Loucy (cell line): ENCODE results near the gene TMEM253.
A peak's percentile ranks its signal among the peaks of the same experiment; 100 is the strongest.

Experiments
- H2AFZ ChIP-seq: fragments of 200-600 bp; sonication (generic); 2 replicates; pipeline ENCODE4 v1.6.0; 2016; ENCODE audit warnings: antibody characterized with exemption, mild to moderate bottlenecking, low read length, moderate library complexity
- H3F3A ChIP-seq: fragments of 200-600 bp; 2 replicates; pipeline ENCODE4 v1.6.0; 2016; ENCODE audit warnings: antibody characterized with exemption, low read depth, mild to moderate bottlenecking
- H3K27me3 ChIP-seq: fragments of 200-600 bp; sonication (generic); 2 replicates; pipeline ENCODE4 v1.6.1; 2014; ENCODE audit warnings: low read length, mild to moderate bottlenecking; ENCODE audit not compliant: insufficient read depth, poor library complexity, severe bottlenecking
- H3K36me3 ChIP-seq: fragments of 200-600 bp; sonication (generic); 2 replicates; pipeline ENCODE4 v1.6.1; 2016; ENCODE audit warnings: low read length; ENCODE audit not compliant: insufficient read depth
- H3K4me1 ChIP-seq: fragments of 200-600 bp; sonication (generic); 2 replicates; pipeline ENCODE4 v1.5.1; 2014; ENCODE audit warnings: low read length, mild to moderate bottlenecking; ENCODE audit not compliant: insufficient read depth, poor library complexity, severe bottlenecking
- H3K4me2 ChIP-seq: fragments of 200-600 bp; sonication (generic); 2 replicates; pipeline ENCODE4 v1.6.0; 2014; ENCODE audit warnings: antibody characterized with exemption, low read length, low read depth, mild to moderate bottlenecking; ENCODE audit not compliant: poor library complexity, severe bottlenecking
- H3K4me3 ChIP-seq: fragments of 200-600 bp; sonication (generic); 2 replicates; pipeline ENCODE4 v1.5.1; 2014; ENCODE audit warnings: low read length, mild to moderate bottlenecking, mixed read lengths; ENCODE audit not compliant: poor library complexity, severe bottlenecking
- H3K79me2 ChIP-seq: fragments of 200-600 bp; sonication (generic); 2 replicates; pipeline ENCODE4 v1.6.1; 2014; ENCODE audit warnings: low read length; ENCODE audit not compliant: insufficient read depth
- H3K9ac ChIP-seq: fragments of 200-600 bp; sonication (generic); 2 replicates; pipeline ENCODE4 v1.6.0; 2014; ENCODE audit warnings: mild to moderate bottlenecking, low read depth, low read length, moderate library complexity; ENCODE audit not compliant: poor library complexity, severe bottlenecking
- H3K9me2 ChIP-seq: fragments of 200-600 bp; sonication (generic); replicated peaks from 2 replicates; pipeline ENCODE4 v1.6.1; 2016; ENCODE audit warnings: low read depth, low read length, mixed read lengths
- H3K9me3 ChIP-seq: fragments of 200-600 bp; sonication (generic); 2 replicates; pipeline ENCODE4 v1.6.1; 2014; ENCODE audit warnings: mild to moderate bottlenecking, antibody characterized with exemption, low read length, low read depth; ENCODE audit not compliant: insufficient read depth
- H4K20me1 ChIP-seq: fragments of 200-600 bp; sonication (generic); 2 replicates; pipeline ENCODE4 v1.6.0; 2014; ENCODE audit warnings: antibody characterized with exemption, low read length, mild to moderate bottlenecking; ENCODE audit not compliant: insufficient read depth, poor library complexity, severe bottlenecking
- EZH2phosphoT487 ChIP-seq: fragments of 200-600 bp; IDR thresholded peaks from 2 replicates; pipeline ENCODE4 v1.6.1; 2018; ENCODE audit warnings: antibody characterized with exemption, mild to moderate bottlenecking, moderate library complexity, borderline replicate concordance
- TF ChIP-seq, protein P1 (sequence below): fragments of 200-600 bp; sonication (generic); conservative IDR thresholded peaks from 2 replicates; pipeline ENCODE4 v1.5.1; 2014; ENCODE audit warnings: mild to moderate bottlenecking, antibody characterized with exemption, low read length

The TMEM253 gene

DNA sequence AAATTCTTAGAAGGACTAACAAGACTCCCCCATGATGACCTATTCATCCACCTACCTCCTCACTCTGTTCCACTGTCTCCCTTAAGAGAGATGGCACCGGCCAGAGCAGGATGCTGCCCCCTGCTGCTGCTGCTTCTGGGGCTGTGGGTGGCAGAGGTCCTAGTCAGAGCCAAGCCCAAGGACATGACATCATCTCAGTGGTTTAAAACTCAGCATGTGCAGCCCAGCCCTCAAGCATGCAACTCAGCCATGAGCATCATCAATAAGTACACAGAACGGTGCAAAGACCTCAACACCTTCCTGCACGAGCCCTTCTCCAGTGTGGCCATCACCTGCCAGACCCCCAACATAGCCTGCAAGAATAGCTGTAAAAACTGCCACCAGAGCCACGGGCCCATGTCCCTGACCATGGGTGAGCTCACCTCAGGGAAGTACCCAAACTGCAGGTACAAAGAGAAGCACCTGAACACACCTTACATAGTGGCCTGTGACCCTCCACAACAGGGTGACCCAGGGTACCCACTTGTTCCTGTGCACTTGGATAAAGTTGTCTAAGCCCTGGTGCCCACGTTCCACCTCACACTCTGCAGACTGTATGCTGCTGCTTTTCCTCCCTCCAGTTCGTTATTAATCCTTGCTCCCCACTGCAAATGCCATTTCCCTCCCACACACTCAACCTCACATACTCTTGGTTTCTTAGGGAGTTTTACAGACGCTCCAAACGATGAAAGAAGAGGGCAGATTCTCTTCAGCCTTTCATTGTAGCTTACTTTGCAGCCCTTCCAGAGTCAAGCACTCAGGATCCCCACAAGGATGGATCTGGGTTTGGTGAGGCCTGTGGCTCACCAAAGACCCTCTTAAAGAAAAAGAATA is 42.8 kb upstream of the TMEM253 start, which contains the start of gene RNASE8:
Gene RNASE8, plus strand, starts transcription at position 20 of the 873 bp plus-strand sequence. Its CDS starts 71 bp downstream, at position 91.
- TF ChIP-seq EZH2phosphoT487 = no peak
- TF ChIP-seq, protein P1, sequence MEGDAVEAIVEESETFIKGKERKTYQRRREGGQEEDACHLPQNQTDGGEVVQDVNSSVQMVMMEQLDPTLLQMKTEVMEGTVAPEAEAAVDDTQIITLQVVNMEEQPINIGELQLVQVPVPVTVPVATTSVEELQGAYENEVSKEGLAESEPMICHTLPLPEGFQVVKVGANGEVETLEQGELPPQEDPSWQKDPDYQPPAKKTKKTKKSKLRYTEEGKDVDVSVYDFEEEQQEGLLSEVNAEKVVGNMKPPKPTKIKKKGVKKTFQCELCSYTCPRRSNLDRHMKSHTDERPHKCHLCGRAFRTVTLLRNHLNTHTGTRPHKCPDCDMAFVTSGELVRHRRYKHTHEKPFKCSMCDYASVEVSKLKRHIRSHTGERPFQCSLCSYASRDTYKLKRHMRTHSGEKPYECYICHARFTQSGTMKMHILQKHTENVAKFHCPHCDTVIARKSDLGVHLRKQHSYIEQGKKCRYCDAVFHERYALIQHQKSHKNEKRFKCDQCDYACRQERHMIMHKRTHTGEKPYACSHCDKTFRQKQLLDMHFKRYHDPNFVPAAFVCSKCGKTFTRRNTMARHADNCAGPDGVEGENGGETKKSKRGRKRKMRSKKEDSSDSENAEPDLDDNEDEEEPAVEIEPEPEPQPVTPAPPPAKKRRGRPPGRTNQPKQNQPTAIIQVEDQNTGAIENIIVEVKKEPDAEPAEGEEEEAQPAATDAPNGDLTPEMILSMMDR = peak; percentile 59
- H3K9me3 ChIP-seq = no peaks in the 10 kb centered on the region
- peaks cover 12% of the 10 kb centered on the region for H3K4me1 ChIP-seq
- H3K27me3 ChIP-seq = no peaks in the 10 kb centered on the region
- no peaks in the 10 kb centered on the region for H3K79me2 ChIP-seq
- H3K4me2 ChIP-seq = no peak within 1 kb of the TSS
- H2AFZ ChIP-seq = no peak within 1 kb of the TSS
- no peak within 1 kb of the TSS for H3K9ac ChIP-seq
- H3K4me3 ChIP-seq = no peak within 1 kb of the TSS
- H3K36me3 ChIP-seq = no peaks in the 10 kb centered on the region
- no peaks in the 10 kb centered on the region for H3F3A ChIP-seq
- H3K9me2 ChIP-seq = no peaks in the 10 kb centered on the region
- H4K20me1 ChIP-seq = no peaks in the 10 kb centered on the region

DNA sequence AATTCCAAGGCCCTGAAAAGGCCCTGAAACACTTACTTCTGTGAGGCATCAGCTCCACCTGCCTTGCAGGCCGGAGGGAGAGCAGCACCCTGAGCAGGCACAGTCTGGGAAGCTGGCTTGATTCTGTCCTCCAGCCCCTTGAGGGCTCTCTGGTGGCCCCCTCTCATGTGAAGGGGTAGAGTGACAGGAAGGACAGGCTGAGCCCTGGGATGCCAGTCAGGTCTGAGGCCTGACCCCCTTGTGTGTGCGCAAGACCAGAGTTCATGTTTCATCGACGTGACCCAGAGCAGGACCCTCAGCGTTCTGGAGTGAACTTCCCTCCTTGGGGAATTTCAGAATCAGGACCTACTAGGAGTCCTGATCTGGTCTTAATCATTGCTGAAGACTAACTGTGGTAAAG is 42.0 kb upstream of the TMEM253 start:
- Histone ChIP-seq H3K9me3 (no peaks in the 10 kb centered on the region), H3K4me3 (no peak overlapping the region), H3K36me3 (no peaks in the 10 kb centered on the region), H3F3A (no peaks in the 10 kb centered on the region), H3K4me2 (no peak overlapping the region), H3K4me1 (peaks cover 9% of the 10 kb centered on the region), H3K9me2 (no peaks in the 10 kb centered on the region), H3K79me2 (no peaks in the 10 kb centered on the region), H2AFZ (no peak overlapping the region), H3K27me3 (no peaks in the 10 kb centered on the region), H4K20me1 (no peaks in the 10 kb centered on the region), H3K9ac (no peak overlapping the region)
- TF ChIP-seq, protein P1 = no peak
- no peak for TF ChIP-seq EZH2phosphoT487

DNA sequence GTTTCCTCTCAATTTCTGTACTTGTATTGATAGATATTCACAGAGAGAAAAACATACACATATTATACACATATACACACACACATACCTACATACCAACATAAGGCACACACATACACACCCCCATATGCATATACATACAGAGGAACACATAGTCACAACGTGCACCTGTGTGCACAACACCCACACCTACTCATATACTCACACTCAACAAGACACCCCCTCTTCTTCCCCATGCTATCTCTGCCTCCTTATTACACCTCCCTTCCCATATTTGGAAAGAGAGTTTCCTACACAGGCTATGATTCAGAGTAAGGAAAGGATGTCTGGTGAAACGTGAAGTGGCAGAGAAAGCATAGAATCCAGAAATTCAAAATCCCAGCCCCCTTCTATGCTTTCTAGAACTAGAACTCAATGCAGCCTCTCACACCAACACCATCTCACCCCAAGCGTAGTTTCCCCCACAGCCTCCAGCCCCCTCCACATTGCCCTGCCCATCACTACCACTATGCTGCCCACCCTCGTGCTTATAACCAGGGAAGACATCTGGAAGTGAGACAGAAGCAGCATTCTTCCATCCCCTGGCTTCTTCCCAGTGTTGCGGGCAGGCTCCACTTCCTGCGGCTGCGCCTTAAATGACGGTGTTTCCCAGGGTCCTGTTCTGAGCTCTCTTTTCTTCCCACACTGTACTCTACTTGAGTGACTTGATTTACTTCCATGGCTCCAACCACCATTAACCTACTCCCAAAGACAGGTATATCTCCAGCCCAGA is 40.8 kb upstream of the TMEM253 start:
- Histone ChIP-seq H3K9me2 (no peaks in the 10 kb centered on the region), H3K4me3 (no peak overlapping the region), H3K27me3 (no peaks in the 10 kb centered on the region), H3K9ac (no peak overlapping the region), H2AFZ (no peak overlapping the region), H3K79me2 (no peaks in the 10 kb centered on the region), H3K9me3 (no peaks in the 10 kb centered on the region), H3K36me3 (no peaks in the 10 kb centered on the region), H3F3A (no peaks in the 10 kb centered on the region), H3K4me1 (no peaks in the 10 kb centered on the region), H4K20me1 (no peaks in the 10 kb centered on the region), H3K4me2 (no peak overlapping the region)
- TF ChIP-seq EZH2phosphoT487 = no peak
- TF ChIP-seq, protein P1 = no peak
